ENCODE measurements around the gene NSUN3. TPM values are rescaled to one million over a fixed set of nuclear protein-coding genes. Genes with fewer than 3 reads are reported as not detected.

NSUN3 gene
- total and polyA plus RNA-seq, 2 of the 4 experiments (the other 2 are of a cell fraction): 4.9 to 6.8 TPM

DNA sequence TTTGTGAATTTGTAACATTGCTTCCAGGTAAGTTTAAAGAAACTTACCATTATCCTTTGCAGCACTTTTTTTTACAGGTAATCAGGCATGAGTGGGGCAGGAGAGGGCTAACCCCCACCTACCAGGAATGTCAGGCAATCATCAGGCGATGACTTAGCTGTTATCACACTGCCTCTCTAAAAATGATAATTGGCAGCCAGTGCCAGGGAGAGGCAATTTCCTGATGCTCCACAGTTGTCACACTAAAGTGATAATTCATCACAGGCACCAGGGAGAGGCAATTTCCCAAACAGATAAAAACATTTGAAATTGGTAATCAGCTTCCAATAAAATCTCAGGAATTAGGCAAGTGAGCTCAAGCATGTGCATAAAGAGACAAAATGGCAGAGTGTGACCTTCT lies 26.3 kb downstream of the NSUN3 start:
- Histone ChIP-seq H3K18ac (ENCODE audit: low read depth, low read length) (no peak overlapping the region), H2BK5ac (ENCODE audit: low read depth, low read length, poor library complexity, severe bottlenecking) (no peak overlapping the region), H3K4me3 (ENCODE audit: insufficient read depth, low read depth, low read length) (no peak overlapping the region), H3K23ac (ENCODE audit: low read depth, low read length) (no peak overlapping the region), H2BK120ac (ENCODE audit: low read depth, low read length) (no peak overlapping the region), H2AFZ (replicated peaks; ENCODE audit: low read length, poor library complexity) (no peak overlapping the region), H3K27me3 (ENCODE audit: control insufficient read depth, insufficient read depth, low read length) (no peaks in the 10 kb centered on the region), H3K56ac (ENCODE audit: extremely low read depth, insufficient read depth, low read length) (no peak overlapping the region), H2AK5ac (ENCODE audit: low read depth, low read length) (no peak overlapping the region), H3K9me1 (ENCODE audit: insufficient read depth, low read length) (no peaks in the 10 kb centered on the region; the same call in 1 of the 2 replicates), H3K9me3 (ENCODE audit: control insufficient read depth, insufficient read depth, low read length) (no peaks in the 10 kb centered on the region), H3K4me1 (ENCODE audit: control insufficient read depth, insufficient read depth, low read length) (no peaks in the 10 kb centered on the region), H4K20me1 (ENCODE audit: insufficient read depth, low read length) (no peaks in the 10 kb centered on the region), H2AK9ac (replicated peaks; ENCODE audit: low read depth, low read length, poor library complexity) (no peak overlapping the region), H3K79me1 (ENCODE audit: low read depth in 1 of 2, low read length in 2 of 2) (no peaks in the 10 kb centered on the region; a peak in 1 of 4 replicates), H4K8ac (ENCODE audit: low read depth in 2 of 2, low read length in 2 of 2) (no peak overlapping the region), H4K91ac (ENCODE audit: insufficient read depth, low read depth, low read length) (no peak overlapping the region), H3K14ac (replicated peaks; ENCODE audit: low read depth, low read length) (no peak overlapping the region), H3K9ac (ENCODE audit: low read depth, low read length) (no peak overlapping the region), H3K4ac (ENCODE audit: low read depth, low read length) (no peak overlapping the region), H2BK20ac (ENCODE audit: low read depth, low read length) (no peak overlapping the region), H3K4me2 (ENCODE audit: low read depth, low read length) (no peak overlapping the region), H4K5ac (ENCODE audit: low read depth, low read length) (no peak overlapping the region), H2BK15ac (ENCODE audit: low read depth, low read length) (no peak overlapping the region), H3K27ac (ENCODE audit: insufficient read depth, low read length) (no peak overlapping the region), H3K36me3 (ENCODE audit: control insufficient read depth, insufficient read depth, low read length) (peaks cover 9% of the 10 kb centered on the region)
- ChIA-PET CTCF (no interaction called here), POLR2A (ENCODE audit: unreplicated experiment) (no interaction called here)
- dilution Hi-C loops (cut with HindIII; ENCODE audit: low sequenced_read_pairs, unreplicated experiment): no loop called here
- intact Hi-C loops (cut with micrococcal nuclease): no loop called here
- BruUV-seq (replicated peaks): no TSS peak
- DNase-seq: no peak
- TF ChIP-seq NFE2L2 (IDR thresholded peaks at IDR 0.05; ENCODE audit: low read depth, low read length) (no peak), SMC3 (IDR thresholded peaks at IDR 0.05; ENCODE audit: low read depth, low read length) (no peak), POLR2A (IDR thresholded peaks at IDR 0.05; ENCODE audit: low read depth, low read length) (no peak), CHD1 (IDR thresholded peaks at IDR 0.05; ENCODE audit: low read depth, low read length) (no peak), MAZ (IDR thresholded peaks at IDR 0.05; ENCODE audit: borderline replicate concordance, low read depth, low read length) (no peak), RCOR1 (IDR thresholded peaks at IDR 0.05; ENCODE audit: insufficient replicate concordance, low read length) (no peak), CEBPB (IDR thresholded peaks at IDR 0.05; ENCODE audit: low read depth, low read length) (no peak), BHLHE40 (IDR thresholded peaks at IDR 0.05; ENCODE audit: low read depth, low read length) (no peak), MXI1 (IDR thresholded peaks at IDR 0.05; ENCODE audit: borderline replicate concordance, low read depth, low read length) (no peak), MAFK (IDR thresholded peaks at IDR 0.05; ENCODE audit: low read depth, low read length) (no peak), RFX5 (IDR thresholded peaks at IDR 0.05; ENCODE audit: low read depth, low read length) (no peak), RAD21 (IDR thresholded peaks at IDR 0.05; ENCODE audit: low read length) (no peak), FOS (IDR thresholded peaks at IDR 0.05; ENCODE audit: low read depth, low read length) (no peak)
- TF ChIP-seq, protein P1, sequence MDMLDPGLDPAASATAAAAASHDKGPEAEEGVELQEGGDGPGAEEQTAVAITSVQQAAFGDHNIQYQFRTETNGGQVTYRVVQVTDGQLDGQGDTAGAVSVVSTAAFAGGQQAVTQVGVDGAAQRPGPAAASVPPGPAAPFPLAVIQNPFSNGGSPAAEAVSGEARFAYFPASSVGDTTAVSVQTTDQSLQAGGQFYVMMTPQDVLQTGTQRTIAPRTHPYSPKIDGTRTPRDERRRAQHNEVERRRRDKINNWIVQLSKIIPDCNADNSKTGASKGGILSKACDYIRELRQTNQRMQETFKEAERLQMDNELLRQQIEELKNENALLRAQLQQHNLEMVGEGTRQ (IDR thresholded peaks at IDR 0.05; ENCODE audit: low read depth, low read length): no peak
- TF ChIP-seq, protein P2, sequence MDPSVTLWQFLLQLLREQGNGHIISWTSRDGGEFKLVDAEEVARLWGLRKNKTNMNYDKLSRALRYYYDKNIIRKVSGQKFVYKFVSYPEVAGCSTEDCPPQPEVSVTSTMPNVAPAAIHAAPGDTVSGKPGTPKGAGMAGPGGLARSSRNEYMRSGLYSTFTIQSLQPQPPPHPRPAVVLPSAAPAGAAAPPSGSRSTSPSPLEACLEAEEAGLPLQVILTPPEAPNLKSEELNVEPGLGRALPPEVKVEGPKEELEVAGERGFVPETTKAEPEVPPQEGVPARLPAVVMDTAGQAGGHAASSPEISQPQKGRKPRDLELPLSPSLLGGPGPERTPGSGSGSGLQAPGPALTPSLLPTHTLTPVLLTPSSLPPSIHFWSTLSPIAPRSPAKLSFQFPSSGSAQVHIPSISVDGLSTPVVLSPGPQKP (IDR thresholded peaks at IDR 0.05; ENCODE audit: borderline replicate concordance, low read depth, low read length): no peak
- TF ChIP-seq, protein P3, sequence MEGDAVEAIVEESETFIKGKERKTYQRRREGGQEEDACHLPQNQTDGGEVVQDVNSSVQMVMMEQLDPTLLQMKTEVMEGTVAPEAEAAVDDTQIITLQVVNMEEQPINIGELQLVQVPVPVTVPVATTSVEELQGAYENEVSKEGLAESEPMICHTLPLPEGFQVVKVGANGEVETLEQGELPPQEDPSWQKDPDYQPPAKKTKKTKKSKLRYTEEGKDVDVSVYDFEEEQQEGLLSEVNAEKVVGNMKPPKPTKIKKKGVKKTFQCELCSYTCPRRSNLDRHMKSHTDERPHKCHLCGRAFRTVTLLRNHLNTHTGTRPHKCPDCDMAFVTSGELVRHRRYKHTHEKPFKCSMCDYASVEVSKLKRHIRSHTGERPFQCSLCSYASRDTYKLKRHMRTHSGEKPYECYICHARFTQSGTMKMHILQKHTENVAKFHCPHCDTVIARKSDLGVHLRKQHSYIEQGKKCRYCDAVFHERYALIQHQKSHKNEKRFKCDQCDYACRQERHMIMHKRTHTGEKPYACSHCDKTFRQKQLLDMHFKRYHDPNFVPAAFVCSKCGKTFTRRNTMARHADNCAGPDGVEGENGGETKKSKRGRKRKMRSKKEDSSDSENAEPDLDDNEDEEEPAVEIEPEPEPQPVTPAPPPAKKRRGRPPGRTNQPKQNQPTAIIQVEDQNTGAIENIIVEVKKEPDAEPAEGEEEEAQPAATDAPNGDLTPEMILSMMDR (conservative IDR thresholded peaks at IDR 0.05; ENCODE audit: low read depth, low read length): no peak
- ATAC-seq (ENCODE audit: low read depth): no peak
- WGBS, 2 experiments (ENCODE audit: extremely low coverage in 2 of 2, insufficient read length in 1 of 2): no CpG with 5 or more reads among the region's 1 CpG
- in situ Hi-C loops (cut with MboI; ENCODE audit: low sequenced_read_pairs): no loop called here
